Measurements from ENCODE around the gene KSR2. TPM values are rescaled to one million over a fixed set of nuclear protein-coding genes. Genes with fewer than 3 reads are reported as not detected.

The KSR2 gene
- total and polyA plus RNA-seq, 2 donors (not counting 3 experiments of a cell fraction or from before 2014, with no cell fraction given), result 2.1 to 5.2 TPM

DNA sequence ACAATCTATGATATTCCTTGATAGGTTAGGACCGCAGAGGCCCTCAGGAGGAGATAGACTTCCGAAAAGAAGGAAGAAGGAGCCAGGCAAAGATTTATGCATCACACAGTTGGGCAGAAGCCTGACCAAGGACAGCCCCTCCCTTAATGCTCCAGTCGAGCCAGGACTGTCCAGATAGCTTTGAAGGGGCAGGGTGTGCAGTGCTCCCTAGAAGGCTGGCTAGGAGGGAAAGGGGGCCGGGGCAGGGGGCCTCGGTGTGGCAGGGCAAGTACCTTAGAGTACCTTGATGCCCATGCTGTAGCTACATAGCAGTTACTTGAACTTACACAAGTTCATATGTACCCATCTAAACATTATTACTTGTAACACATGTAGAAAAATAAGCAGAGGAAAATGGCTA is 512.7 kb downstream of the KSR2 start:
- CTCF ChIA-PET, result no interaction called here
- no peak for DNase-seq (ENCODE audit: low read depth, low spot score)
- no peak for TF ChIP-seq EZH2 (IDR thresholded peaks at IDR 0.05; ENCODE audit: borderline replicate concordance, low read depth, low read length, severe bottlenecking)
- TF ChIP-seq, protein P1, sequence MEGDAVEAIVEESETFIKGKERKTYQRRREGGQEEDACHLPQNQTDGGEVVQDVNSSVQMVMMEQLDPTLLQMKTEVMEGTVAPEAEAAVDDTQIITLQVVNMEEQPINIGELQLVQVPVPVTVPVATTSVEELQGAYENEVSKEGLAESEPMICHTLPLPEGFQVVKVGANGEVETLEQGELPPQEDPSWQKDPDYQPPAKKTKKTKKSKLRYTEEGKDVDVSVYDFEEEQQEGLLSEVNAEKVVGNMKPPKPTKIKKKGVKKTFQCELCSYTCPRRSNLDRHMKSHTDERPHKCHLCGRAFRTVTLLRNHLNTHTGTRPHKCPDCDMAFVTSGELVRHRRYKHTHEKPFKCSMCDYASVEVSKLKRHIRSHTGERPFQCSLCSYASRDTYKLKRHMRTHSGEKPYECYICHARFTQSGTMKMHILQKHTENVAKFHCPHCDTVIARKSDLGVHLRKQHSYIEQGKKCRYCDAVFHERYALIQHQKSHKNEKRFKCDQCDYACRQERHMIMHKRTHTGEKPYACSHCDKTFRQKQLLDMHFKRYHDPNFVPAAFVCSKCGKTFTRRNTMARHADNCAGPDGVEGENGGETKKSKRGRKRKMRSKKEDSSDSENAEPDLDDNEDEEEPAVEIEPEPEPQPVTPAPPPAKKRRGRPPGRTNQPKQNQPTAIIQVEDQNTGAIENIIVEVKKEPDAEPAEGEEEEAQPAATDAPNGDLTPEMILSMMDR (IDR thresholded peaks at IDR 0.05; ENCODE audit: extremely low read depth in 1 of 2, insufficient read depth in 1 of 2, low read depth in 1 of 2, low read length in 2 of 2), result no peak
- no peak for TF ChIP-seq JUN (IDR thresholded peaks at IDR 0.05; ENCODE audit: borderline replicate concordance, insufficient read depth, insufficient read length, low read depth)

DNA sequence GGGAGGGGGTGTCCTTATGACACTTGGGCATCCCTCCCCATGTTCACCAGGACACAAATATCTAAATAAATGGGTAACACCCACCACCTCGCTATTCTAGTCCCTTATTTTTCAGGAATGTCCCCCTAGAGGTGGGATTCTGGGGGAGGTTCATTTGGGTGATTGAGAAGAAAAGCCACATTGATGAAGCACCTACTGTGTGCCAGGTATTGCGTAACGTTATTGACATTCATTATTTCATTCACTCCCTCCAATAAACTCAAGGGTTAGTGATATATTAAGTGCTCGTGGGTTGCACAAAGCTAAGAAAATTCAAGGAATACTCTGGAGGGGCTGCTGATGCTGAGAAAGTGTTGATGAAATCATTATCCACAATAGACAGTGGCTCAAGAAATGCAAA is 514.8 kb downstream of the KSR2 start:
- BruUV-seq (replicated peaks), result no TSS peak
- Histone ChIP-seq H3K9me3 (replicated peaks; ENCODE audit: control insufficient read depth, insufficient read depth, low read length) (no peaks in the 10 kb centered on the region), H3K27me3 (ENCODE audit: control insufficient read depth in 2 of 2, insufficient read depth in 2 of 2, low read length in 2 of 2) (no peaks in the 10 kb centered on the region), H3K9ac (replicated peaks; ENCODE audit: extremely low read depth, insufficient read depth, low read length) (no peak overlapping the region), H3K4me1 (ENCODE audit: control insufficient read depth, extremely low read depth, insufficient read depth, low read length) (no peaks in the 10 kb centered on the region), H3K36me3 (ENCODE audit: control insufficient read depth in 2 of 2, extremely low read depth in 1 of 2, insufficient read depth in 2 of 2, low read length in 2 of 2) (no peaks in the 10 kb centered on the region), H3K27ac (ENCODE audit: insufficient read depth, low read depth, low read length) (no peak overlapping the region), H3K4me3 (replicated peaks in 1 of 3; ENCODE audit: insufficient read depth in 1 of 3, low read depth in 1 of 3, low read length in 3 of 3) (no peak overlapping the region), H3K4me2 (ENCODE audit: insufficient read depth, low read length) (no peak overlapping the region), H2AFZ (ENCODE audit: low read depth, low read length) (no peak overlapping the region), H3K9me1 (replicated peaks; ENCODE audit: control insufficient read depth, extremely low read depth, insufficient read depth, low read length) (no peaks in the 10 kb centered on the region), H3K79me2 (ENCODE audit: control insufficient read depth, insufficient read depth, low read length) (no peaks in the 10 kb centered on the region), H4K20me1 (replicated peaks; ENCODE audit: control insufficient read depth, extremely low read depth, insufficient read depth, low read length) (no peaks in the 10 kb centered on the region)
- CTCF ChIA-PET, result no interaction called here
- POLR2A ChIA-PET, result no interaction called here
- dilution Hi-C loops (cut with MboI; ENCODE audit: extremely low pct_ligation_motif_present, low sequenced_read_pairs), result no loop called here
- FAIRE-seq (no peak), DNase-seq (ENCODE audit: low read depth, low spot score) (no peak)
- no peak for TF ChIP-seq POLR2A (IDR thresholded peaks at IDR 0.05; ENCODE audit: low read depth, low read length)
- no peak for TF ChIP-seq POLR2AphosphoS5 (IDR thresholded peaks at IDR 0.05; ENCODE audit: insufficient read depth, low read depth, low read length)
- no peak for TF ChIP-seq MYC (IDR thresholded peaks at IDR 0.05; ENCODE audit: low read depth, low read length)
- TF ChIP-seq JUN (IDR thresholded peaks at IDR 0.05; ENCODE audit: borderline replicate concordance, insufficient read depth, insufficient read length, low read depth), result no peak
- no peak for TF ChIP-seq GATA2 (IDR thresholded peaks at IDR 0.05; ENCODE audit: insufficient read depth, insufficient read length, low read depth, low read length)
- TF ChIP-seq, protein P2, sequence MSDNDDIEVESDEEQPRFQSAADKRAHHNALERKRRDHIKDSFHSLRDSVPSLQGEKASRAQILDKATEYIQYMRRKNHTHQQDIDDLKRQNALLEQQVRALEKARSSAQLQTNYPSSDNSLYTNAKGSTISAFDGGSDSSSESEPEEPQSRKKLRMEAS (IDR thresholded peaks at IDR 0.05; ENCODE audit: insufficient read depth, insufficient read length), result no peak
- TF ChIP-seq, protein P1 (IDR thresholded peaks at IDR 0.05; ENCODE audit: extremely low read depth in 1 of 2, insufficient read depth in 1 of 2, low read depth in 1 of 2, low read length in 2 of 2), result no peak
- TF ChIP-seq FOS (IDR thresholded peaks at IDR 0.05; ENCODE audit: borderline replicate concordance, insufficient read depth, low read length), result no peak
- no peak for TF ChIP-seq EZH2 (IDR thresholded peaks at IDR 0.05; ENCODE audit: borderline replicate concordance, low read depth, low read length, severe bottlenecking)
- intact Hi-C loops (cut with micrococcal nuclease), result loop anchor here (5.0 kb wide), 1 partner anchor 383 kb away; no protein-coding TSS in a partner anchor

More for the DNA sequence above, 512.7 kb downstream of the KSR2 start:
- dilution Hi-C loops (cut with MboI; ENCODE audit: extremely low pct_ligation_motif_present, low sequenced_read_pairs) (no loop called here), intact Hi-C loops (cut with micrococcal nuclease) (no loop called here)
- no peaks in the 10 kb centered on the region for H4K20me1 ChIP-seq (replicated peaks; ENCODE audit: control insufficient read depth, extremely low read depth, insufficient read depth, low read length)
- no peaks in the 10 kb centered on the region for H3K9me3 ChIP-seq (replicated peaks; ENCODE audit: control insufficient read depth, insufficient read depth, low read length)
- BruUV-seq (replicated peaks), result no TSS peak
- H3K36me3 ChIP-seq (ENCODE audit: control insufficient read depth in 2 of 2, extremely low read depth in 1 of 2, insufficient read depth in 2 of 2, low read length in 2 of 2), result no peaks in the 10 kb centered on the region
- FAIRE-seq, result no peak
- H3K9me1 ChIP-seq (replicated peaks; ENCODE audit: control insufficient read depth, extremely low read depth, insufficient read depth, low read length), result no peaks in the 10 kb centered on the region
- no peak overlapping the region for H3K27ac ChIP-seq (ENCODE audit: insufficient read depth, low read depth, low read length)
- H3K4me3 ChIP-seq (replicated peaks in 1 of 3; ENCODE audit: insufficient read depth in 1 of 3, low read depth in 1 of 3, low read length in 3 of 3), result no peak overlapping the region
- H3K27me3 ChIP-seq (ENCODE audit: control insufficient read depth in 2 of 2, insufficient read depth in 2 of 2, low read length in 2 of 2), result no peaks in the 10 kb centered on the region
- no peak overlapping the region for H3K4me2 ChIP-seq (ENCODE audit: insufficient read depth, low read length)
- no peak overlapping the region for H2AFZ ChIP-seq (ENCODE audit: low read depth, low read length)
- H3K9ac ChIP-seq (replicated peaks; ENCODE audit: extremely low read depth, insufficient read depth, low read length), result no peak overlapping the region
- no peaks in the 10 kb centered on the region for H3K79me2 ChIP-seq (ENCODE audit: control insufficient read depth, insufficient read depth, low read length)
- POLR2A ChIA-PET, result no interaction called here
- peaks cover 4% of the 10 kb centered on the region for H3K4me1 ChIP-seq (ENCODE audit: control insufficient read depth, extremely low read depth, insufficient read depth, low read length)

All from endothelial cell of umbilical vein (primary cell).